Endothelial cell of umbilical vein (primary cell): ENCODE measurements around the gene SH3PXD2A.

Source experiments
- EZH2 ChIP-seq: IDR thresholded peaks from 2 replicates; pipeline ENCODE4 v1.6.1; 2012; ENCODE audit warnings: borderline replicate concordance, low read depth, mild to moderate bottlenecking, moderate library complexity, low read length, inconsistent platforms; ENCODE audit not compliant: severe bottlenecking
- FOS ChIP-seq: IDR thresholded peaks from 2 replicates; pipeline ENCODE4 v1.6.1; 2011; ENCODE audit warnings: mild to moderate bottlenecking, low read length, moderate library complexity, borderline replicate concordance; ENCODE audit not compliant: insufficient read depth
- GATA2 ChIP-seq: IDR thresholded peaks from 2 replicates; pipeline ENCODE4 v1.7.0; 2011; ENCODE audit warnings: low read depth, mild to moderate bottlenecking, moderate library complexity, mixed read lengths, low read length; ENCODE audit not compliant: insufficient read length, insufficient read depth
- JUN ChIP-seq: IDR thresholded peaks from 2 replicates; pipeline ENCODE4 v1.6.1; 2011; ENCODE audit warnings: borderline replicate concordance, low read depth; ENCODE audit not compliant: insufficient read length, insufficient read depth
- POLR2A ChIP-seq: IDR thresholded peaks from 2 replicates; pipeline ENCODE4 v1.6.1; 2012; ENCODE audit warnings: low read depth, mild to moderate bottlenecking, control low read depth, low read length
- POLR2AphosphoS5 ChIP-seq: IDR thresholded peaks from 2 replicates; pipeline ENCODE4 v1.6.1; 2012; ENCODE audit warnings: low read depth, mild to moderate bottlenecking, control low read depth, low read length, moderate library complexity; ENCODE audit not compliant: insufficient read depth
- TF ChIP-seq, protein P1 (sequence below), 2 donors: IDR thresholded peaks; 1 replicate in 1 of 2; 2 replicates in 1 of 2; pipeline ENCODE4 v1.5.1; 2011; ENCODE audit warnings: low read length in 2 of 2, mild to moderate bottlenecking in 2 of 2, moderate library complexity in 2 of 2, control low read depth in 1 of 2, inconsistent platforms in 1 of 2, low read depth in 1 of 2; ENCODE audit not compliant: insufficient read depth in 1 of 2; ENCODE audit errors: extremely low read depth in 1 of 2
- TF ChIP-seq, protein P2 (sequence below): IDR thresholded peaks from 2 replicates; pipeline ENCODE4 v1.6.1; 2011; ENCODE audit not compliant: insufficient read depth, insufficient read length

DNA sequence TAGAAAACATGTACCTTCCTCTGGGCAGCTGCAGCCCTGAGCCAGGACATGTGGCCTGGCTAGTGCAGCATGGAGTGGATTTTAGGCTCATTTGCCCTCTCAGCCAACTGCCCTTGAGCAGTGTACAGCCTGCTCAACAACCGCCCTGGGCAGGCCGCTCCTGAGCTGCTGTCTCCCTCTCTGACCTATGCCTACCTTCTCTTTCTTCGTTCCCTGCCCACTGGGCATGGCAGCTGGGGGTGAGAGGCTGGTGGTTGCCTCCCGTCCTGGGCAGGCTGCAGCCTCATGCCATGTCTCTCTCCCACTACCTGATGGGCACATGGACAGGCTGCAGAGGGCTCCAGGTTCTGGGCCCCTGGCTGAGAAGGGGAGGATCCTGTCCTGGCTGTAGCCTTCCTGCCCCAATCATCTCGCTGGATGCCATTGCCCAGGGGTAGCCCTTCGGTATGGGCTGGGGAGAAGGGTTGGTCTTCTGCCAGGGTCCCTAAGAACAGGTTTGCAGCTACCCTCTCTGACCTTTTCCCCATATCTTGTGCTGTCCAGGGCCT, 264.6 kb downstream of the SH3PXD2A start:
- TF ChIP-seq, protein P1, sequence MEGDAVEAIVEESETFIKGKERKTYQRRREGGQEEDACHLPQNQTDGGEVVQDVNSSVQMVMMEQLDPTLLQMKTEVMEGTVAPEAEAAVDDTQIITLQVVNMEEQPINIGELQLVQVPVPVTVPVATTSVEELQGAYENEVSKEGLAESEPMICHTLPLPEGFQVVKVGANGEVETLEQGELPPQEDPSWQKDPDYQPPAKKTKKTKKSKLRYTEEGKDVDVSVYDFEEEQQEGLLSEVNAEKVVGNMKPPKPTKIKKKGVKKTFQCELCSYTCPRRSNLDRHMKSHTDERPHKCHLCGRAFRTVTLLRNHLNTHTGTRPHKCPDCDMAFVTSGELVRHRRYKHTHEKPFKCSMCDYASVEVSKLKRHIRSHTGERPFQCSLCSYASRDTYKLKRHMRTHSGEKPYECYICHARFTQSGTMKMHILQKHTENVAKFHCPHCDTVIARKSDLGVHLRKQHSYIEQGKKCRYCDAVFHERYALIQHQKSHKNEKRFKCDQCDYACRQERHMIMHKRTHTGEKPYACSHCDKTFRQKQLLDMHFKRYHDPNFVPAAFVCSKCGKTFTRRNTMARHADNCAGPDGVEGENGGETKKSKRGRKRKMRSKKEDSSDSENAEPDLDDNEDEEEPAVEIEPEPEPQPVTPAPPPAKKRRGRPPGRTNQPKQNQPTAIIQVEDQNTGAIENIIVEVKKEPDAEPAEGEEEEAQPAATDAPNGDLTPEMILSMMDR (IDR thresholded peaks at IDR 0.05; ENCODE audit: extremely low read depth in 1 of 2, insufficient read depth in 1 of 2, low read depth in 1 of 2, low read length in 2 of 2): no peak
- TF ChIP-seq POLR2AphosphoS5: no peak
- TF ChIP-seq JUN: no peak
- TF ChIP-seq POLR2A: no peak
- no peak for TF ChIP-seq GATA2
- no peak for TF ChIP-seq FOS
- no peak for TF ChIP-seq EZH2
- TF ChIP-seq, protein P2, sequence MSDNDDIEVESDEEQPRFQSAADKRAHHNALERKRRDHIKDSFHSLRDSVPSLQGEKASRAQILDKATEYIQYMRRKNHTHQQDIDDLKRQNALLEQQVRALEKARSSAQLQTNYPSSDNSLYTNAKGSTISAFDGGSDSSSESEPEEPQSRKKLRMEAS: no peak
